ENCODE results near the gene GET4. TPM values are rescaled to one million over a fixed set of nuclear protein-coding genes. Genes with fewer than 3 reads are reported as not detected.

Gene GET4
- total RNA-seq, 1 experiment from 2014 or later, result 44.8 TPM

GRCh38 chr7:862157-862556, 14.2 kb upstream of the GET4 start:
- Histone ChIP-seq H3K4me3 (replicated peaks in 1 of 2; ENCODE audit: low read depth in 1 of 2, low read length in 2 of 2) (no peak overlapping the region), H3K36me3 (ENCODE audit: control insufficient read depth in 1 of 2, insufficient read depth in 2 of 2, low read length in 2 of 2) (peaks cover 21 to 48% of the 10 kb centered on the region in 2 experiments), H3K27ac (ENCODE audit: low read depth, low read length) (no peak overlapping the region), H3K4me1 (ENCODE audit: control insufficient read depth in 1 of 2, insufficient read depth in 2 of 2, low read length in 2 of 2) (peaks cover 0 to under 1% of the 10 kb centered on the region in 2 experiments; a peak in 1 of 4 replicates), H4K20me1 (ENCODE audit: insufficient read depth) (no peaks in the 10 kb centered on the region), H3K27me3 (ENCODE audit: insufficient read depth, low read length) (no peaks in the 10 kb centered on the region), H3K4me2 (ENCODE audit: low read length) (no peak overlapping the region), H2AFZ (ENCODE audit: low read depth, low read length, poor library complexity, severe bottlenecking) (no peak overlapping the region), H3K9ac (ENCODE audit: low read length) (no peak overlapping the region), H3K9me2 (ENCODE audit: insufficient read depth) (no peaks in the 10 kb centered on the region), H3K9me3 (ENCODE audit: control insufficient read depth in 1 of 2, insufficient read depth in 1 of 2, low read depth in 1 of 2, low read length in 2 of 2) (no peaks in the 10 kb centered on the region), H3K79me2 (ENCODE audit: insufficient read depth, low read length) (peaks cover under 1% of the 10 kb centered on the region; the same call in 1 of the 2 replicates)
- ChIA-PET POLR2A (no interaction called here), CTCF (no interaction called here), RAD21 (ENCODE audit: low non-redundant PET in 1 of 2, low total read pairs in 2 of 2, uncharacterized antibody in 2 of 2, unreplicated experiment in 2 of 2) (no interaction called here)
- no TSS peak for BruUV-seq (replicated peaks)
- DNase-seq (ENCODE audit: low read depth, low spot score), result no peak
- no peak for ATAC-seq
- intact Hi-C loops (cut with micrococcal nuclease), result no loop called here
- no peak for TF ChIP-seq CEBPB (IDR thresholded peaks at IDR 0.05; ENCODE audit: low read depth)
- no peak for TF ChIP-seq POLR2A (IDR thresholded peaks at IDR 0.05; ENCODE audit: borderline replicate concordance, extremely low read depth, insufficient read depth, insufficient read length)
- TF ChIP-seq EZH2 (IDR thresholded peaks at IDR 0.05), result no peak
- TF ChIP-seq TCF7L2 (IDR thresholded peaks at IDR 0.05; ENCODE audit: borderline replicate concordance, extremely low read depth, insufficient read depth, insufficient read length), result no peak
- no peak for TF ChIP-seq MAX (IDR thresholded peaks at IDR 0.05)
- TF ChIP-seq SIN3A (IDR thresholded peaks at IDR 0.05; ENCODE audit: low read depth), result no peak
- TF ChIP-seq EGR1 (IDR thresholded peaks at IDR 0.05; ENCODE audit: low read depth), result no peak
- TF ChIP-seq FOSL1 (IDR thresholded peaks at IDR 0.05; ENCODE audit: low read depth), result no peak
- no peak for TF ChIP-seq JUND (IDR thresholded peaks at IDR 0.05)
- TF ChIP-seq SP1 (IDR thresholded peaks at IDR 0.05; ENCODE audit: low read depth), result no peak
- TF ChIP-seq ATF3 (IDR thresholded peaks at IDR 0.05), result no peak
- TF ChIP-seq SRF (IDR thresholded peaks at IDR 0.05; ENCODE audit: low read depth), result no peak
- TF ChIP-seq YY1 (IDR thresholded peaks at IDR 0.05; ENCODE audit: extremely low read depth, insufficient replicate concordance, low read depth, low read length), result no peak
- TF ChIP-seq ZFX (IDR thresholded peaks at IDR 0.05), result no peak
- TF ChIP-seq CBX3 (IDR thresholded peaks at IDR 0.05; ENCODE audit: low read depth), result no peak
- no peak for TF ChIP-seq CTCF (IDR thresholded peaks at IDR 0.05 in 2 of 3, conservative IDR thresholded peaks at IDR 0.05 in 1 of 3; ENCODE audit: borderline replicate concordance in 1 of 3, insufficient read depth in 1 of 3, low read depth in 2 of 3, low read length in 2 of 3)
- no peak for TF ChIP-seq POLR2AphosphoS5 (IDR thresholded peaks at IDR 0.05; ENCODE audit: low read depth, low read length)
- TF ChIP-seq REST (IDR thresholded peaks at IDR 0.05; ENCODE audit: low read depth), result no peak
- TF ChIP-seq EZH2phosphoT487 (IDR thresholded peaks at IDR 0.05; ENCODE audit: borderline replicate concordance), result no peak
- TF ChIP-seq RAD21 (IDR thresholded peaks at IDR 0.05; ENCODE audit: low read depth), result no peak
